SK-N-MC (cell line): Measurements from ENCODE around the gene SERGEF.

Experiments used
- EZH2 ChIP-seq: fragments of 200-600 bp; sonication (generic); IDR thresholded peaks from one replicate; pipeline ENCODE4 v1.6.1; 2017; ENCODE audit warnings: antibody characterized with exemption
- FOXP2 ChIP-seq: optimal IDR thresholded peaks from 2 replicates; pipeline ENCODE3; 2011; ENCODE audit warnings: mild to moderate bottlenecking, moderate library complexity; ENCODE audit not compliant: insufficient read depth; ENCODE audit errors: extremely low read length, control extremely low read depth
- POLR2AphosphoS5 ChIP-seq: IDR thresholded peaks from 2 replicates; pipeline ENCODE4 v1.6.1; 2012; ENCODE audit warnings: mild to moderate bottlenecking, low read depth, low read length, borderline replicate concordance

GRCh38 chr11:17796154-17796553 lies 216.7 kb downstream of the SERGEF start:
- TF ChIP-seq POLR2AphosphoS5, result no peak
- TF ChIP-seq EZH2, result no peak
- no peak for TF ChIP-seq FOXP2
